OCI-LY7 (cell line): ENCODE results near the gene DSTYK. TPM values are rescaled to one million over a fixed set of nuclear protein-coding genes. Genes with fewer than 3 reads are reported as not detected.

Experiments
- BruUV-seq: library from RNA; stranded (reverse); fragments of 400-500 nt; replicated peaks from 2 replicates; lab custom pipeline; 2021; lab: Mats Ljungman, UMichigan
- CTCF ChIA-PET: fragments of 300-600 bp; sonication (Branson Sonifier 250); formaldehyde crosslinking; loops from one replicate; lab custom pipeline; 2022; ENCODE audit warnings: antibody characterized with exemption; ENCODE audit not compliant: unreplicated experiment; lab: Charles Lee
- POLR2A ChIA-PET: fragments of 300-600 bp; sonication (Branson Sonifier 250); formaldehyde crosslinking; loops from one replicate; lab custom pipeline; 2022; ENCODE audit warnings: antibody characterized with exemption; lab: Charles Lee
- DNase-seq: peaks from one replicate; pipeline ENCODE4 v3.0.0-alpha.2; 2015; ENCODE audit warnings: low spot score
- H2AFZ ChIP-seq: fragments of 200-600 bp; sonication (generic), shearing (Covaris generic); 2 replicates; pipeline ENCODE4 v1.6.1; 2014; ENCODE audit warnings: mild to moderate bottlenecking, antibody characterized with exemption, low read length, moderate library complexity
- H3K27ac ChIP-seq: fragments of 200-600 bp; sonication (generic); 2 replicates; pipeline ENCODE4 v1.5.1; 2014; ENCODE audit warnings: mixed run types, low read depth, mild to moderate bottlenecking, moderate library complexity, low read length, inconsistent platforms; ENCODE audit not compliant: poor library complexity, severe bottlenecking
- H3K36me3 ChIP-seq: fragments of 200-600 bp; sonication (generic); 2 replicates; pipeline ENCODE4 v1.6.1; 2014; ENCODE audit warnings: mild to moderate bottlenecking, antibody characterized with exemption, low read length, moderate library complexity, mixed read lengths; ENCODE audit not compliant: insufficient read depth
- H3K4me1 ChIP-seq: fragments of 200-600 bp; sonication (generic); 2 replicates; pipeline ENCODE4 v1.5.1; 2014; ENCODE audit warnings: mild to moderate bottlenecking, low read length; ENCODE audit not compliant: insufficient read depth, poor library complexity, severe bottlenecking
- H3K4me2 ChIP-seq: fragments of 200-600 bp; sonication (generic); 2 replicates; pipeline ENCODE4 v1.6.1; 2014; ENCODE audit warnings: mild to moderate bottlenecking, low read length
- H3K4me3 ChIP-seq: fragments of 200-600 bp; sonication (generic); 2 replicates; pipeline ENCODE4 v1.5.1; 2014; ENCODE audit warnings: mild to moderate bottlenecking, low read depth, low read length; ENCODE audit not compliant: poor library complexity, severe bottlenecking
- H3K79me2 ChIP-seq: fragments of 200-600 bp; sonication (generic); 2 replicates; pipeline ENCODE4 v1.6.1; 2016; ENCODE audit warnings: low read depth, mild to moderate bottlenecking, low read length, moderate library complexity, mixed read lengths; ENCODE audit not compliant: insufficient read depth
- H3K9me2 ChIP-seq: fragments of 200-600 bp; sonication (generic); 2 replicates; pipeline ENCODE4 v1.6.1; 2016; ENCODE audit warnings: mild to moderate bottlenecking, low read length, mixed read lengths; ENCODE audit not compliant: insufficient read depth
- H3K9me3 ChIP-seq: fragments of 200-600 bp; sonication (generic); 2 replicates; pipeline ENCODE4 v1.6.1; 2014; ENCODE audit warnings: mild to moderate bottlenecking, mixed run types, low read length, mixed read lengths
- H4K20me1 ChIP-seq: fragments of 200-600 bp; sonication (generic); 2 replicates; pipeline ENCODE4 v1.6.1; 2014; ENCODE audit warnings: mild to moderate bottlenecking, antibody characterized with exemption, low read length, moderate library complexity, mixed read lengths; ENCODE audit not compliant: insufficient read depth
- CTCF ChIP-seq: fragments of 200-600 bp; sonication (generic); conservative IDR thresholded peaks from 2 replicates; pipeline ENCODE4 v1.5.1; 2014; ENCODE audit warnings: mild to moderate bottlenecking, antibody characterized with exemption, low read length, moderate library complexity, mixed read lengths
- EZH2phosphoT487 ChIP-seq: fragments of 200-600 bp; sonication (generic); IDR thresholded peaks from 2 replicates; pipeline ENCODE4 v1.6.1; 2018; ENCODE audit warnings: low read depth, borderline replicate concordance, mild to moderate bottlenecking, mixed run types, antibody characterized with exemption, low read length, moderate library complexity, mixed read lengths
- intact Hi-C: fragments of 100-400 bp; cut with micrococcal nuclease; formaldehyde crosslinking; loops from one replicate; pipeline ENCODE4 v1.10.0; 2022; ENCODE audit not compliant: unreplicated experiment
- total RNA-seq, 2 experiments: library from RNA; depleted of rRNA in 1 of 2; stranded (reverse); fragments of >200 nt in 1 of 2; shearing (Covaris generic) in 1 of 2; gene quantifications; 2 replicates each; pipeline ENCODE4 v1.2.3, GENCODE V29; 2014 to 2022

The DSTYK gene
- total RNA-seq, 2 experiments from 2014 or later = 4.7 to 6.6 TPM

- H2AFZ ChIP-seq = no peak overlapping the region
- no peak overlapping the region for H3K4me2 ChIP-seq
- no peaks in the 10 kb centered on the region for H4K20me1 ChIP-seq
- peaks cover 6% of the 10 kb centered on the region for H3K4me1 ChIP-seq
- intact Hi-C loops = no loop called here
- H3K79me2 ChIP-seq = no peaks in the 10 kb centered on the region
- H3K9me2 ChIP-seq = no peaks in the 10 kb centered on the region
- no peaks in the 10 kb centered on the region for H3K36me3 ChIP-seq
- ChIA-PET CTCF (no interaction called here), POLR2A (interaction anchor here (0.6 to 2.8 kb wide), 2 partner anchors 11 to 12 kb away, joined by 4 to 10 read pairs; no protein-coding TSS in a partner anchor)
- H3K4me3 ChIP-seq = no peak overlapping the region
- no peak for DNase-seq
- H3K27ac ChIP-seq = no peak overlapping the region
- H3K9me3 ChIP-seq = no peaks in the 10 kb centered on the region
- no TSS peak for BruUV-seq
- TF ChIP-seq CTCF (no peak), EZH2phosphoT487 (no peak)
These were observed 29.1 kb upstream of the DSTYK start for GRCh38 chr1:205240569-205240968.

- CTCF ChIA-PET = no interaction called here
- no peak for DNase-seq
- BruUV-seq = no TSS peak
- no peak overlapping the region for H3K4me2 ChIP-seq
- TF ChIP-seq EZH2phosphoT487 (no peak), CTCF (no peak)
- H4K20me1 ChIP-seq = no peaks in the 10 kb centered on the region
- no peaks in the 10 kb centered on the region for H3K9me3 ChIP-seq
- H3K4me1 ChIP-seq = peaks cover 6% of the 10 kb centered on the region
- H3K9me2 ChIP-seq = no peaks in the 10 kb centered on the region
- intact Hi-C loops = no loop called here
- no peaks in the 10 kb centered on the region for H3K36me3 ChIP-seq
- H2AFZ ChIP-seq = no peak overlapping the region
- H3K4me3 ChIP-seq = no peak overlapping the region
- POLR2A ChIA-PET = interaction anchor here (0.6 to 2.8 kb wide), 3 partner anchors 11 to 166 kb away, joined by 4 to 10 read pairs (median 4); no protein-coding TSS in a partner anchor
- H3K27ac ChIP-seq = no peak overlapping the region
- no peaks in the 10 kb centered on the region for H3K79me2 ChIP-seq
These were observed 28.6 kb upstream of the DSTYK start for GRCh38 chr1:205240118-205240517.

- ChIA-PET CTCF (interaction anchor here (1.0 kb wide), 1 partner anchor 15 kb away, joined by 3 read pairs; no protein-coding TSS in a partner anchor), POLR2A (no interaction called here)
- Histone ChIP-seq H3K27ac (no peak overlapping the region), H3K9me3 (no peaks in the 10 kb centered on the region), H4K20me1 (no peaks in the 10 kb centered on the region), H3K79me2 (no peaks in the 10 kb centered on the region), H3K4me1 (peaks cover 6% of the 10 kb centered on the region), H3K4me2 (no peak overlapping the region), H2AFZ (no peak overlapping the region), H3K9me2 (no peaks in the 10 kb centered on the region), H3K36me3 (no peaks in the 10 kb centered on the region), H3K4me3 (no peak overlapping the region)
- DNase-seq = no peak
- TF ChIP-seq EZH2phosphoT487 = no peak
- no peak for TF ChIP-seq CTCF
- intact Hi-C loops = no loop called here
- no TSS peak for BruUV-seq
These were observed 27.6 kb upstream of the DSTYK start for GRCh38 chr1:205239078-205239477.
